Umbilical cord (tissue), 2 donors: ENCODE measurements around the gene CDK6. TPM values are rescaled to one million over a fixed set of nuclear protein-coding genes. Genes with fewer than 3 reads are reported as not detected.

Experiments used
- DNase-seq: peaks from one replicate; pipeline ENCODE4 v3.0.0-alpha.2; 2015; ENCODE audit warnings: low spot score
- total RNA-seq: library from RNA; depleted of rRNA; stranded (reverse); fragments of >200 nt; gene quantifications from one replicate; pipeline ENCODE4 v1.2.3, GENCODE V29; 2014; ENCODE audit warnings: low replicate concordance; ENCODE audit not compliant: insufficient read depth

CDK6 gene
- total RNA-seq, 1 donor from 2014 or later, result 118 TPM

DNA sequence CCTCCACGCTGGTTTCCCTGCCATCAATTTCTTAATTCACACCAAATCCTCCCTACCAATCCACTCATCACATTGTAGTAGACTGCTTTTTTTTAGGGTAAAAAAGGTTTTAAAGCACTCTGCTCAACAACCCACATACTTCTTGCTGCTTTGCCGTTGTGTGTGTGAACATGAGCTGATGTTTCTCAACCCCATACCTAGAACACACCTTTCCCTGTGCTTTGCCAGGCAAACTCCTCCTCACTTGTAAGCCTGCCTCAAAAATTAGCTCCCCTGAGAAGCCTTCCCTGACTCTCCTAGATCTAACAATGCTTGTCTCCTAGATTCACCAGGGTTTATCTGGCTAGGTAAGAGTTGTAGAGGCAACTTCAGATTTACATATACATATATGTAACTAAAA is 127.2 kb downstream of the CDK6 start:
- DNase-seq, result no peak

DNA sequence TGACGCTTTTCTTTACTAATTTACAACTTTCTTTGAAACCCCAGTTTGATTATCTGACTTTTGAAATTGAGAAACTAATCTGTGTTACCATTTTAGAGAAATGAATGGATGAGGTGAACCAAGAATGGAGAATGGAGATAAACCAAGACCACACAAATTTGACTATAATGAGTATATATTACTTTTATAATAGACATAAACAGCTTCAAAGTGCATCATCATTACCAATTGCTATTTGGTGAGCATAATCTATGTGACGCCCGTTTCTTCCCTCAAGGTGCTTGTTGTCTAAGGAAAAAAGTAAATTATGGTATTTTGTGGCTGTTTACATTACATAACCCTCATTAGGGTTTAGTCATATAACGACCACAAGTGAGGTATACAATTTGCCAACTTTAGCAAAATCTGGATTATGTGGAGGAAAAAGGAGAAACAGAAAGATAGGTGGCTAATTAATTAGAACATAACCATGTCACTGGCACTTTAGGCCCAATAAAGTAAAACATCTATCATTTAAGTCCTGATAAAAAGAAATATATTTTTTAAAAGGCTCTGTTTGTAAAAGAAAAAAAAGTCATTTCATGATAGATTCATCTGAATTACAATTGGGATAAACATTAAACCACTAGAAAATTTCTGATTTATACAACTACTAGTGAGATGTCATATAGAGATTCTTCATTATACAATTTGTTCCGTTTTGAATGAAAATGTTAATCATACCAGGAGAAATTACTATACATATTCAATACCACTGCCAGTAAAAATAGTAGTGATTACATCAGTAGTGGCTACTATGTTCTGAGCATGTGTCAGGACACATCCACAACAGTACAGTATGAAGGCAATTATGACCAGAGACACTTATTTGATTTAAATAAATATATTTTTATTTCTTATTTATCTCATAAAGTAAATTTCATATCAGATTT is 128.0 kb downstream of the CDK6 start:
- no peak for DNase-seq

DNA sequence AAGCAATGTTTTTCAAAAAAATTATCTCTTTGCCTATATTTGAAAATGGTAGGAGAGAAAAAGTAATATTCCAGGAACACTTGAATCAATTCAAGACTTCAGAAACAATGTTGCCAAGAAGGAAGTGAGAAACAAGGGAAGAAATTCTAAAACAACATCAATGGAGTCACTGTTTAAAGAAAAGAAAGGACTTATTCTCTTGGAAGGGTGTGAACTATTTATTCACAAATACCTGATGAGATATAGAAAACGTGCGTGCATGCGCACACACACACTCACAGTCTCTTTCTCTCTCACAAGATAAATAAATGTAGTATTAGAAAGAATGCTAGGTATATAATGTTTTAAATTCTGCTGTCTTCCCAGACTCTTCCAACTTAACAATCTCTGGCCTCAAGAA is 128.9 kb downstream of the CDK6 start:
- no peak for DNase-seq

DNA sequence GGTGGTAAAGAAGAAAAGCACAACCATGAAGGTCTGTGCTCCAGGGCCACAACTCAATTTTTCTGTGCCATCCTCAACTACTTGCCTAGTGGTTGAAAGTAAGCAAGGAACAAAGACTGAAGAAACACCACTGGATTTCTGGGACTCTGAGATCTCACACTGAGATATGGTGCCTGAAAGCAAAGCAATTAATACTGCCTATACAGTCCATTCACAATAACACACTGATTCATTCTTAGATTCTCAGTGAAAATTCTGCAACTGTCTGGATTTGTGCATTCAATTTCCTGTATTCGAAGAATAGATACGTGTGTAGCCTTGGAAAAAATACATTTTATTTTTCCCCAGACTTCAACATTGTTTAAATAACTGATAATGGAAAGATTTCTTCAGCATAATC is 129.8 kb downstream of the CDK6 start:
- no peak for DNase-seq

DNA sequence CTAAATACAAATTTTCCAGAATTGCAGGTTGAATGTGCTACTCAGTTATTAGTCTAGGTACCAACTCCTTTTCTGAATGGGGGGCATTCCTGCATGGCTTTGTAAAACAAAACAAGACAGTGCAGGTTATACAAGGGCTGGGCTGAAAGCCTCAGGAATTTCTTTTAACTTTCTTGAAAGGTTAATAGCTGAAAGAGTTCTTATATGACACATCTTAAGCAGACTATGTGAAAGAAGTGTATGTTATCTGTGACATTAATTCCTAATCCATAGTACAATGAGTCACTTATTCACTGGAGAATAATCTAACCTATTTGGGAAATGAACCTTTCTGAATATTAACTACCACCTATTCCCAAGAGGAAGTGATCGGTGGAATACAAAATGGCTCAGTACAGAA is 130.5 kb downstream of the CDK6 start:
- DNase-seq, result no peak

DNA sequence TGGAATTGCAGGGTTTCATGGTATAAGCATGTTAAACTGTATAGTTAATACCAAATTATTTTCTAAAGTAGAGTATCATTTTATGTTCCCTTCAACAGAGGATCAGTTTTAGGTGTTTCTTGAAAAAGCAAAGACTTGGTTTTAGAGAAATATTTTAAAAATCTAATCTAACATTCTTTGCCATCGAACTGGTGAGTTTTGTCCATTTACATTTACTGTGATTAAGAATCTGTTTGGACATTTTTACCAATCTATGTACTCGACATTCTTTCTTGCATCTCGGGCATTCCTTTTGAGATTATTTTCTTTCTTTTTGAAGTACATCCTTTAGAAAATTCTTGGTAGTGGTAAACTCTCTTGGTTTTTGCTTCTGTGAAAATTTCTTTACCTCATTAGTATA is 131.5 kb downstream of the CDK6 start:
- no peak for DNase-seq

DNA sequence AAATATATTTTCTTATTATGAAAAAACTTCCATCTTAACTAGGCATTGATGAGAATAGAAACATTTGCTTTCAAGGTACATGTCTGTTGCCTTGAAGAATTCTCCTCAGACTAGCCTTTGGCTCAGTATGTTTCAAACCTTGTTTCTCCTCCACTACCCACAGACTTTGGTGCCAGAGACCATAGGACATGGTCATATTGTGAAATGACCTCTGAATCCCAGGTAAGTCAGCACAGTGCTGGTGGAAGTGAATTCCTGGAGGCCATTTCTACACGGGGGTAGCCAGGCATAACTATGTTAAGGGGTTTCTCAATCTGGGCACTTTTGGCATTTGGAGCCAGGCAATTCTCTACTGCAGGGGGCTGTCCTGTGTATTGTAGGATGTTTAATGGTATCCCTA is 133.8 kb downstream of the CDK6 start:
- DNase-seq, result no peak

DNA sequence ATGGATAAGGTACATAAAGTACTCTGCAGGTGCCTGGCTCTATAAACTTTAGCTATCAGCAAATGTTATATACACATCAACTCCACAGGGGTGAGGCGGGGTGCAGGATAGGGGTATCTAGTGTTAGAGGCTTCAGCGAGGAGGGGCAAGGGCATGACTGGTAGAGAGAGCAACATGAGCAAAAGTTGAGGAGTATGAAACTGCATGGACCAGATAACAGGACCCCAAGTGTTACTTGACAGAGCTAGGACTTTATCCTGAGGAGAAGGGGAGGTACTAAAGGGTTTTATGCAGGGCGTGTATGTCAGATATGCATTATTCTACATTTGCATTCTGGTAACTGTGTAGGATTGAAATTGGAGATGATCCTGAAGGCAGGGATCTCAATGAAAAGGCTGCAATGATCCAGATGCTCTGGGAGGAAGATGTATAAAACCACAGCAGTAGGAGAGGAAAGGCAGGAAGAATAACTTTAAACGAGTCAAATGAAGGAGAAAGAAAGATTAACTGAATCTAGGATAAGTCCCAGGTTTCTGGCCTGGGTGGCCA is 136.3 kb downstream of the CDK6 start:
- peak; percentile 72 for DNase-seq

DNA sequence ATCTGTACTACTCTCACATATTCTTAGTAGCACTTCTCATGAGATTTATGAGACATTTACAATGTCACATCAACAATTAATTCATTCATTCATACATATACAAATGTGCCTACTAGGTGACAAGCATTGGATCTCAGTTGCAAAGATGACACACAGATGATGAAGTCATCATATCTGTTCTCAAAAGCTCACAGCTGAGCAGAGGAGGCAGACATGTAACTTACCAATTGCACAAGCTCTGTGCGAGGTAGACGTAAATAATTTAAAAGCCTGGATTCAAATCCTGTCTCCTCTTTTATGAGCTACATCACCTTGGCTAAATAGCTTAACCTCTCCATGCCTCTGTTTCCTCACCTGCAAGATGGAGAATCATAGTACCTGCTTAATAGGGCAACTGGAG is 136.8 kb downstream of the CDK6 start:
- no peak for DNase-seq

DNA sequence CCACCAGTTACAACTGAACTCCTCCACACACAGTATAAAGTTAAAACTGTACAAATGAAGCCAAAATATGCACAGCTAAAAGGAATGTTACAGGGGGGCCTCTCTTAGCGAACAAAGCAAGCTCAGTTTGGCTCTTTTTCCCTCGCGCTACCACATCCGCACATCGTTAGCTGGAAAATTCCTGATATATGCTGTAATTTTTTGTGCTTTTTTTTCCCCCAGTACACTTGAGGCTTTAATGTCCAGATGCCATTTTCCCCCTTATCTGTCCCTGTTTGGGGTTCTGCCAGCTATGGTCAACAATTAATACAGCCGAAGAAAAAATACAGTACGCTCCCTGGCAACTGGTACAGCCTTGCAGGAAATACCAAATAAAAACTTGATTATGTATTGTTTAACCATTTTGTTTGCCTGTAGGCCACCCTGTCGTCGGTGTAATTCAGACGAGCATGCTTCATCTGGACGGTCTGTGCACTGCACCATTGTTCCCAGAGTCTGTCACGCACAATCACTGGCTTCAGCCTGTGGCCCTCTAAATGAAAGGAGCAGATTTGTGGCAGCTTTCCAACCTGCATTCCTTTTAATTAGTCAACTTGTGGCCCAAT is 138.0 kb downstream of the CDK6 start:
- peak; percentile 94 for DNase-seq

DNA sequence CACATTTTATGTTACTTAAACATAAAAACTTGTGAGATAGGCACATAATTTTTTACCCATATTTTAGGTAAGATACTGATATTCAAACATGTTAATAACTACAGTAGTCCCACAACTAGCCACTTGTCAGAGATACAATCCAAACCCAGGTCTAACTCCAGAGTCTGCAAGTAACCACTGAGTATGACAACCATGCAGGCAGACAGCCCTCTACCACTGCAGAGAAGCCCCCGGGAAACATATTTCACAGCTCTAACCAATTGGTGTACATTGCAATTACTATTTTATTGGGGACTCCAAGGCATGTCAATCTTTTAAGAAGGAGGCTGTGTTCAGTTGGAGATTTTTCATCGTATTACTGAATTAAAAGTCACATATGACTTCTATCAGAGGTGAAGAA is 139.0 kb downstream of the CDK6 start:
- DNase-seq, result no peak

DNA sequence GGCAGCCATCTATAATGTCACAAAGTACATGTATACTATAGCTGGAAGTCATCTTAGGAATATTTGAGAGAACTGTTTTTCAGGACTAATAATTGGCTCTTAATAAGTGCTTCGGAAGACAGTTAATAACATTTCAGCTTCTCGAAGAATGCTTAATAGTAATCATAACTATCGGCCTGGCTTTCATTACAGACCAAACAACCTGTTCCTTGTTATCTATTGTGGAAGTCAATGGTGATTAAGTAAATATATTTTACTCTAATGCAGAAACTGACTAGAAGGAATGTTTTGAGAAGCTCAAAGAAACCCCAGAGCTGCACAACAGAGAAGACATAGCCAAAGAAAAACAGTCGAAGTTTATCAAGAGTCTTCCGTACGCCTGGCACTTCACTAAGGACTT is 139.4 kb downstream of the CDK6 start:
- DNase-seq, result no peak

DNA sequence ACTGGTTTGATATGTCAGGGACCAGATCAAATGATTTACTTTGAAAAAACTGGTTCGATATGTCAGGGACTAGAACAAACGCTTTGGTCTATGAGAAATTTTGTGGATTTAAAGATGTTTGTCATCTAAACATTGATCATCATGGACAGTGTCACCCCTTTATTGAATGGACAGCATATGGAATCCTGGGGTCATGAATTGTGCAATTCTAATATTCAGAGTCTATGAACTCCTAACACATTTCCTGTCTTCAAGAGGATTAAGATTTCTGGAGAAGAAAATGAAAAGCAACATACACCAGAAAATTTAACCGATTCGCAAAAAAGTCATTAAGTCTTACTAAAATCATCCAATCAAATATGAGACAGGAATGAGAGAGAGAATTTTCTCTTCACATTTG is 139.8 kb downstream of the CDK6 start:
- DNase-seq, result no peak

DNA sequence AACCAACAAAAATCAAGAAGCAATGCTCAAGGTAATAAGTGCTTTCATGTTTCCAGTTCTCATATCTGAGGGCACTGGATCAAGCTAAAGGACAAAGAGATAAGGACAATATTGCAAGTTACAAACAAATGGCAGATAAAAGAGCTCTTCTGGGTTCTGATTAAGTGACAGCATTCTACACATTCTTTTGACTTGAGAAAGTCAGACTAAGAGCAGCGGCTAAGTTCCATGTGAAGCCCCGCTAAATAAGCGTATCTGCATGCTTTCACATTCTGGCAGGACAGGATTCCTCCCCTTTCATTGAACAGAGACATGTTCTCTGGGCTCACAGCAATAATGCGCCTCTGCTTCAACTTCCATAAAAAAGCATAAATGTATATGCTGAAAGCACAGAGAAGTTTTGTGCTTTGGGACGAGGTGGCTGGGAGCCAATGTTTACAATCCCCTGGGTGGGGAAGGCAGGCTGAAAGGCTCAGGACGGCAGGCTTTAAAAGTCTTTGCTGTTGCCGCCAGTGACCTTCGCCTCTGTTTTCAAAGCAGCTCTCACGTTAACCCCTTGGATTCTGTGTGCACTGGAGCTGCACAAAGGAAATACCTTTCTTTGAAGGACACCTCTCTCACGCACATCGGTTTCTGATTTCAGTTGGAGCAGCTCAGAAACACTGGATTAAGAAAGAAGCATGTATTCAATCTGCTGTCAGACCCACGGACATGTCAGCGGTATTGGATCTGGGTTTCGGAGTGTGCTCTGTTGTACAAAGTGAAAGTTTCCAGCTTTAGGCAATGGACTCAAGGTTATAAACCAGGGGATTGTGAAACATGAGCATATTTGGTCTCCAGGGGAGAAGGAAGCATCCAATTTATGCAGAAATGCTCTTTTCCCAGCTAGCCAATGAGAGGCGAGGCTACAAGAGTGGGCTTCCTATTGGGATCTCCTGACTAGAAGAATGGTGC is 140.8 kb downstream of the CDK6 start:
- DNase-seq, result peak; percentile 98

DNA sequence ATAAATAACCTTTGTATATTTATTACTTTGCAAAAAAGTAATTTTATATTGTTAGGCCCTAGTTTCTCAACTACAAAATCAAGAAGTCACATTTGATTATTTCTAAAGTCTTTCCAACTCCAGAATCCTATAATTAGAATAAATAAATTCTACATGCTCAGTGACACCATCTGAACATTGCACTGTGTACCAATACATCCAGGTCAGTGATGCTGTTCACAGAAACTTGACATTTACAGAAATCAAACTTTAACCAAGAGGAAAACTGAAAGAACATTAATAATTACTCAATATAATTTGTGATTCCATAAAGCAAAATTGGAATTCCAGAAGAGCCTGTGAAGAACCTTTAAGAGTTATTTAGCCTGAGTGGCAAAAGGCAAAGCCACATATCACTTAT is 142.2 kb downstream of the CDK6 start:
- no peak for DNase-seq

DNA sequence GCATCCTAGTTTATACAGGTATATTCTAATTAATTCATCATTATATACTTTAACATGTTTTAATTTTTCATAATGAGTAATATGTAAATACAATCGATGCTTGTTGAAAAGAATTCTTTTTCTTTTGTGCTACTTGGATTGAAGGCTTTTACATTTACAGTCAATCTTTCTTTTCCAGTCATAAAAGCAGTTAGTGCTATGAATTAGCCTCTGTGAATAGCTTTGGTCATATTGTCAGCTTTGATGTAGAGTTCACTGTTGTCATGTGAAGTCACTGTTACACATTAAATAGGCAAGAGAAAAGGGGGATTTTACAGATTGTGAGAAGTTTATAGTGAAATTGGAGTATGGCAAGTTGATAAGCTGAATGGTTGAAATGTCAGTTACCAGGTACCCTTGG is 142.9 kb downstream of the CDK6 start:
- no peak for DNase-seq

DNA sequence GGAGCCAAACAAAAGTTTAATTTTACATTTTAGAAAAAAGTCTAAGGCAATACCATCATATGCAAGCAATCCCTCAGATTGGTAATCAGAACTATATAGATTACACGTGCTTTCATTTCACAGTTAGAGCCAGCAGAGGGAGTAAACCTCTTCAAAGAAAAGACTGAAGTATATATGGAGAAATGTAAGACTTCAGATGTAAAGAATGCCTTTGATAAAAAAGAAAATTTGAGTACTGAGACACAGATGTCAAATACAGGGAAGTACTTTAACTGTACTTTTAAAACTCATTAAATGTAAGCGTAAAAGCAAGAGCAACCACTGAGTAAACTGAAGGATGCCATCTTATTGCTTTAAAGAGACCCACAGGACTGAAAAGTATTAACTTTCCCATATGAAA is 144.8 kb downstream of the CDK6 start:
- peak; percentile 85 for DNase-seq

DNA sequence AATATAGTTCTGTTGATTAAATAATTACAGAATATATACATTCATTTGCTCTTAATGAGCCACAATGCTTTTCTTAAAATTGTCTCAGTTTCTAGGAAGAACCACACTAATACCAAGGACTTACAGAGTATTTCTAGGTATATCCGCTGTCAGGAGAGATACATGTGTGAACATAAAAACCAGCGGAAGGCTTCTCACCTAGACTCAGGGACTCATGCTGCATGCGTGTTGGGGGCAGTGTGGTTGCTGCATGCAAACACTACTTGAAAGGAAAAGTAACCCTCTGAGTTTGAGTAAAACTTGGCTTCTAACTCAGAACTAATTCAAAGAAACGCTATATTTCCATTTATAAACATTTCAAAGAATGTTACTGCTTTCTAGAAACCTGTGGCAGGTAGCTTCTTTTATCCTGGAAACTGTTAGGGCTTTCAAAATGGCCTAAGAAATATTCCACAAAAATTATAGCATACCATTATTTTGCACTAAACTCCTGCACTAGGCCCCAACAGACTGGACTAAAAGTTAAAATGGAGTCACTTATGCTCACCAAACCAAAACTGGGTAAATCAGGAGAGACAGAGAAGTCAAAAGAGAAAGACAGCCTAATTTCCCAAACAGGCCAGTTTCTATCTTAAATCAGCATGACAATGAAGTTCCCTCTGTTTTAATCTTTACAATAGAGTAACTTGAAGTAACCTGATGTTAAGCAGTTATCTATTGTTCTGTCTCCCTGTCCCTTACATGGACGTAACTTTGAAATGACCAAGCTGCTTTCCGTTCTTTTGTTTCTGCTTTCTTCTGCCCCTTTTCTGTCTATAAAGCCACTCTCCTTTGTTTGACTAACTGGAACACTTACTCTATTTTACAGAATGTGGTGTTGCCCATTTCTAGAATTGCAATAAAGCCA is 151.0 kb downstream of the CDK6 start:
- DNase-seq, result no peak

DNA sequence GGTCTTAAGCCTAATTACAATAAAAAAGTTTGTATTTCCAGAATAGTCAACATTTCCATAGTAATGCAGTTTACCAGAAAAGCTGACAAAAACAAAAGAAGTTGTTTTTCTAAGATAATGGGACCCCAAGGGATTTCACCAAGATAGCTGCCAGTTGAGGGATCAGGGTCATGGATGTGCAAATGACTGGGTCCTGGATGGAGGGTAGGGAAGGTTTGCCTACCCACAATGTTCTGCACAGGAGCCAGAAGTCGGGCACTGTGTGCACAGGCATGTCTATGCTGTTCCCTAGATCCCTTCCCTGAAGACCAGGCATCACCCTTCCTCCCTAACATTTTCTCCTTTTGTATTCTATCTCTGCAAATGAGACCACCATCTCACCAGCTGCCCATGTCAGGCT is 152.1 kb downstream of the CDK6 start:
- DNase-seq, result no peak

DNA sequence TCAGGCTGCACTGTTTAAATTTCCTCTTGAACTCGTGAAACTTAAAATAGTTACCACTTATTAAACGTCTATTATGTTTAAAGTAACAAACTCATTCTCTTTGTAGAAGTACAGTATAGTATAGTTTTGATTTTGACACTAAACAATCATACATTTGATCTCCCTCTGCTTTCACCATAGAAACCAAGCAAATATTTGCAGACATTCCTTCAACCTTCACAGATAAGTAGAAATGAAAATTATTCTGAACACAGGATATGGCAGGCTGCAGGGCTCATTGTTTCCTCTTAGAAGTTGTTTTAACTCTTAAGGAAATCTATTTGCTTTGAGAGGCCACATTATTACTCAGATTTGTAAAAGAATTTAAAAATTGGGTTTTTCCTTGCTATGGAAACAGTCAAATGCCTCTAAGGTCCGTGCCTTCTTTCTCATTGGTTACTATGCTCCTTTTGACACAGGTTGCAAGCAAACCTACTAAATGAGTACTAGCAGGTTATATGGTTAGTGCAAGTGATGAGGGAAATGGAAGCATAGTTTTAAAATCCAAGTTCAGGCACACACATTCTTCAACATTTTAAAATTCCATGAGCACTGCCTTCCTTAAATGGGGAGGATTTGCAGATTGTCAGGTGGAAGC is 153.4 kb downstream of the CDK6 start:
- DNase-seq, result peak; percentile 44
